ENCODE measurements around the gene COA3.
A peak's percentile ranks its signal among the peaks of the same experiment; 100 is the strongest.

The COA3 gene

DNA sequence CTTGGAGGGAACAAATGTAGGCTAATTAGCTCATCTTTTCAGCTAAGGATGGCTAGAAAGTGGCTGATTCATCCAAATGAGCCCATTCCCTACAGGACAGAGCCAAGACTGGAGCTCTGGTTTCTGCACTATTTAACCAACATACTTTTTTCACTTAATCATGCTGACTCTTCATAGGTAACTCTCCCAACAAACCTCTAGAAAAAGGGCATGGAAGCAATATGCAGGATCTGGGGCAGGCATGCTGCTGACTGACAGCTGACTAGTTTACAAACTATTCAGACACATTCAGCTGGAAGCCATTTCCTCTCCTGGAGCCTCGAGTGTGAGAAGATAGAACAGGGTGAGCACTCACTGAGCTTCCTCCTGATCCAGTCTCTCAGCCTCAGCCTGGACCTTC, 19.4 kb upstream of the COA3 start:
- no peak for DNase-seq (ENCODE audit: low spot score)

DNA sequence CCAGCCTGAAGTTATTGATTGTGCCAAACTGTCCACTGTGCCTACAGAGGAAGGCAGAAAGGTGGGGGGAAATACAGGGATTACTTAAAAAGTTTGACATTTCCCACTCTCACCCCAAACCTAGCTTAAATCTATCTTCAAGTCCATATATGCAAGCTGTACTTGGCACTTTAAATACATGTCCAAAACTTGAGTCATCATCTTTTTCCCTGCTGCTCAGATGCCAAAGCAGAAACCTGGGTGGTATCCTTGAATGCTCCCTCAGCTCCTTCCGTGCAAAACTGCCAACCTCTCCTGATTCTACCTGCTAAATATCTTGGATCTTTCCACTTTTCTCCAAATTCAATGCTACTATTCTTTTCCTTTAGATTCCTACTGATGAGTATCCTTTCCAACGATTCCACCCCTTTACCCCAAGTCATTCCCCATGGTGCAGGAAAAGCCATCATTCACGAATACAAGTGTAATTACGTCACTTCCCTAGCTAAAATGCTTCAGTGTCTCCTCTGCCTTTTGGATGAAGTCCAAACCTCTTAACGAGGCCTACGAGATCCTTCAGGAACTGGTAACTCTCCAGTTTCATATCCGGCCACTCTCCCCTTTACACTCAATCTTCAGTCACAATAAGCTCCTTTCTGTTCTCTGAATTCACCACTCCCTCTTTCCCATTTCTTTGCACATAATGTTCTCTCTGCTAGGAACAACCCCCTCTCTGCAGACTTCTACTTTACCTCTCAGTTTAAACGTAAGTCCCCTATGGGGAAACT, 16.3 kb upstream of the COA3 start:
- no peak for DNase-seq (ENCODE audit: low spot score)

DNA sequence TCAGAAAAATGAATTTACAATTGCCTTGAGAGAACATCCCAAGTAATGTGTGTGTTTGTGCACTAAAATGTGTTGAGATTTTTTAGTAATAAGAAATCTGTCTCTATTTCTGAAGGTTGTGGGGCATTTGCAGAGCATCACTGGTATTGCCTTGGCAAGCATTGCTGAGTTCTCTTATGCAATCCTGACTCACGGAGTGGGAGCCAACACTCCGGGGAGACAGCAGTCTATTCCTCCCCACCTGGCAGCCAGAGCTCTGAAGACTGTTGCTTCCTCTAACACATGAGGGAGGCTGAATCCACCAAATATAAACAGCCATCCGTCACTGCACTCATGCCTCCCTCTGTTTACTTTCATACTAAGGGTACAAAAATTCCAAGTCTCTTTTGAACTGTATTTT, 10.7 kb upstream of the COA3 start:
- DNase-seq (ENCODE audit: low spot score): peak; percentile 80

DNA sequence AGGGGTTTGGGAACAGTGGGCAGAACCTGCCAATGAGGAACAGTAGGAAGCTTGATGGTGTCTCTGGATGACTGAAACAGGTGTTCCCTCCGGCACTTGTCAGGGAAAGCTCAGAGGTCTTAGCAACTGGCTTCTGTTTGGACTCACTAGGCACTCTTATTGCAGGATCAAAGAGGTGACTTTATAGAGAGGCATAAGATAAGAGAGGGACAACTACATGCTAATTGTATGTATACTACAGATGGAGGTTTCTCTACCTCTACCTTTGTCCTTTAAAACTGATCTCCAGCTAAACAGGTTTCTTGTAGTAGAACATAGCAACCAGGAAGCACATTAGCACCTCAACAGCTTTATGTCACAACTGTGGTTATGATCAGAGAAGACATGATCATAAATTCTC, 7.7 kb upstream of the COA3 start:
- DNase-seq (ENCODE audit: low spot score): no peak

- no peak for DNase-seq (ENCODE audit: low spot score)
Observed at GRCh38 chr17:42804918-42805367, 6.4 kb upstream of the COA3 start.

DNA sequence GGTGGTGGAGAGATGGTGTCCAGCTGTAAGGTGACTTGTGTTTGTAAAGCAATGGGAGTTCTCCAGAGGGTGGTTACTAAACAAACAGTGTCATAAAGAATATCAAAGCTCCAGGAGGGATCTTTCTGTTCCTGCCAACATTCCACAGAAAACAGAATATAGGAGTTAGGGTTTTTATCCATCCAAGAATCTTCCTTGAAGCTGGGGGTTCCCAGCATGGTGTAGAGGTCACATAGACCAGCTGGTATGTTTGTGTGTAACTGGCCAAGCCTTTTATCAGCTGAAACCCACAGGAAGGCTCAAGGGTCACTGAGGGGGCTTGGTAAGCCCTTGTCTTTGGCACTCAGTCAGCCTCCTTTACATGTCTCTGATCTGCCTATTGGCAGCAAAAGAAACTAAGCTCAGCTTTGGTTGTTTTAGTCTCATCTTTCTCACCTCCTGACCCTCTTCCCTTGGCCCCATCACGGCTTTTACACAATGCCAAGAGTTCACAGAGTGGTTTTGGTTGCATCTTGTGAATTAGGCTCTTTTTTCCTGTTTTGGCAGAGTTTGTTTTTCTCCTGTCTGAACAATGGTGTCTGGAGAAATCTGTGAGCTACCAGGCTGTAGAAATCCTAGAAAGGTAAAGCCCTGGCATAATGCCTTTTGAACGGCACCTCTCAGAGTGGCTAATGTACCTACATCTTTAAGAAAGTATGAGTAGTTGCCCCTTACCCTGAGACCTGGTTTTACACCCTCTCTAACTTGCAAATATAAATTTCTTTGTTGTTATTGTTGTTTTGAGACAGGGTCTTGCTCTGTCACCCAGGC, 4.8 kb upstream of the COA3 start:
- DNase-seq (ENCODE audit: low spot score): no peak

DNA sequence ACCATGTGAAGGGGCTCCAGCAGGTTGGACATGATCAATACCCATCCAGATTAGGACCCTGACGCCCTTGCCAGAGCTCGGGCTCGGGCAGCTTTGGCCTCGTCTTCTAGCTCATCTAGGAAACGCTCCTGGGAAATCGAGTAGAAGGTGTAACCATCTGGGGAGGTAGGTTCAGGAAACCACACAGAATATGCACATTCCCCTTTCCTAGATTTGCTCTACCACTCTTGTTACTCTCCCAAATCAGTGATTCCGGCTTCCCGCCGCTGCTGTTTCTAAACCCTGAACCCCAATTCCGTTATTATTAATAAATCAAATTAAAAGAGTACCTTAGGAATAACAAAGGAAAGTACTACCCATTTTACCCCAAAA, 507 bp downstream of the COA3 start:
- no peak for DNase-seq (ENCODE audit: low spot score)

- DNase-seq (ENCODE audit: low spot score): no peak
Observed at GRCh38 chr17:42797067-42798007, 1.2 kb downstream of the COA3 start.

DNA sequence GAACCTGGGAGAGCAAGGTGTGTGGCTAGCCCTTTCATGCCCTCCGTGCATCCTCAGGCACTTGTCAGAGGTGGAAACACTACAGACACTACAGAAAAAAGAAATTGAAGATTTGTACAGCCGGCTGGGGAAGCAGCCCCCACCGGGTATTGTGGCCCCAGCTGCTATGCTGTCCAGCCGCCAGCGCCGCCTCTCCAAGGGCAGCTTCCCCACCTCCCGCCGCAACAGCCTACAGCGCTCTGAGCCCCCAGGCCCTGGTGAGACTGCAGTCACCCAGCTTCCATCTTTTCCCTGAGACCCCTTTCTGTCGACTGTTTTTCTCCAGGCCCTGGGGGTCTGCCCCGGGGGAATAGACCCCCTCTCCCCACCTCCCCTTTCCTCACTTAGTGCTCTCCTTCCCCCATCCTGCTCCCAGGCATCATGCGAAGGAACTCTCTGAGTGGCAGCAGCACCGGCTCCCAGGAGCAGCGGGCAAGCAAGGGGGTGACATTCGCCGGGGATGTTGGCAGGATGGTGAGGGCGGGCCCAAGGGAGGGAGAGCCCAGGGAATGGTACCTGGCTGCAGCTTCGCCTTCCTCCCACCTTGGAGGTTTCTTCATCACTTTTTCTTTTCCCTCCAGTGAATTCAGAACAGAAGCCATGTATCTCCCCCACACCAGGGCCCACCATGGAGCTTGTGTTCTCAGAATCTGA, 2.3 kb downstream of the COA3 start:
- no peak for DNase-seq (ENCODE audit: low spot score)

DNA sequence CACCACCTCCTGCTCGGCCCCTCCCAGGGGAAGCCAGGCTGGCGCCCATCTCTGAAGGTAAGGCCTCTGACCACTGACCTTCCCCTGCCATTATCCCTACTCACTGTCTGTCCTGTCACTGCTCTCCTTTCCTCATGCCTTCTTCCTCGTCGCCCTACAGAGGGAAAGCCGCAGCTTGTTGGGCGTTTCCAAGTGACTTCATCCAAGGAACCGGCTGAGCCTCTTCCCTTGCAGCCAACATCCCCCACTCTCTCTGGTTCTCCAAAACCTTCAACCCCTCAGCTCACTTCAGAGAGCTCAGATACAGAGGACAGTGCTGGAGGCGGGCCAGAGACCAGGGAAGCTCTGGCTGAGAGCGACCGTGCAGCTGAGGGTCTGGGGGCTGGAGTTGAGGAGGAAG, 3.0 kb downstream of the COA3 start:
- no peak for DNase-seq (ENCODE audit: low spot score)

DNA sequence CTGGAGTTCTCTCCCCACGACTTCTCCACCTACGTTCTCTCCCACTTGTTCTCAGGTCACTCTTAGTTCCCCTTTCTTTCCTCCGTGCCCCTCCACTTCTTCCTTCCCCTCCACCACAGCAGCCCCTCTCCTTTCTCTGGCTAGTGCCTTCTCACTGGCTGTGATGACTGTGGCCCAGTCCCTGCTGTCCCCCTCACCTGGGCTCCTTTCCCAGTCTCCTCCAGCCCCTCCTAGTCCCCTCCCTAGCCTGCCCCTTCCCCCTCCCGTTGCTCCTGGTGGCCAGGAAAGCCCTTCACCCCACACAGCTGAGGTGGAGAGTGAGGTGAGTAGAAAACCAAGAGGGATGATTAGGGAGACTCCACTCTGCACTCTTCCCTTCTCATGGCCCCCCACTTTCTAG, 3.4 kb downstream of the COA3 start:
- no peak for DNase-seq (ENCODE audit: low spot score)

DNA sequence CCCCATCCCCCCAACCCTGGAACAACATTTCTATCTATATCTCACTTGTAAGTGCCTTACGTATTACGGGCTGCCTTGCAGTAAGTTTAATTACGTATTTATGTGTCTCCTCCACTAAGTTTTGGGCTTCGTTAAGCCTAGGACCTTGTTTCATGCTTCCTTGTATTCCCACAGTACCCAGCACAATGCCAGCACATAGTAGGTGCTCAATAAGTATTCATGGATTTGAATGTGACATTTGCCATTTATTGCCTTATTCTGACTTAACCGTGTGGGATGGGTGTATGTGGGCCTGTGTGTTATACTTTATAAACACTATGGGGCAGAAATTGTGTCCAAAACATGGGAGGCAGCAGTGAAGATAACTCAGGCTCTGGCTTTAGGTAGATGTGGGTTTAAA, 6.0 kb downstream of the COA3 start:
- DNase-seq (ENCODE audit: low spot score): no peak

- DNase-seq (ENCODE audit: low spot score): no peak
Observed at GRCh38 chr17:42791948-42792347, 6.6 kb downstream of the COA3 start.

- DNase-seq (ENCODE audit: low spot score): no peak
Observed at GRCh38 chr17:42787266-42787665, 11.2 kb downstream of the COA3 start.

GRCh38 chr17:42784811-42785592, 13.5 kb downstream of the COA3 start:
- no peak for DNase-seq (ENCODE audit: low spot score)

- DNase-seq (ENCODE audit: low spot score): no peak
Observed at GRCh38 chr17:42784409-42784808, 14.1 kb downstream of the COA3 start.

GRCh38 chr17:42783791-42784138, 14.7 kb downstream of the COA3 start:
- DNase-seq (ENCODE audit: low spot score): no peak

GRCh38 chr17:42783062-42783790, 15.3 kb downstream of the COA3 start:
- DNase-seq (ENCODE audit: low spot score): no peak

GRCh38 chr17:42782166-42783061, 16.1 kb downstream of the COA3 start:
- DNase-seq (ENCODE audit: low spot score): no peak

Data from Ammon's horn (tissue), 1 donor.